Measurements from ENCODE around the gene TAS1R2.
"Not testable (repeated sequence)": the region's sequence is repeated elsewhere in the genome, so short reads cannot be mapped to it uniquely, and the experiment has no call there.

TAS1R2 gene

GRCh38 chr1:18875107-18875795, 15.8 kb upstream of the TAS1R2 start:
- peak; percentile 88 for TF ChIP-seq CTCF (conservative IDR thresholded peaks at IDR 0.05; ENCODE audit: low read depth, low read length)
- no peak overlapping the region for H3K4me3 ChIP-seq (ENCODE audit: low read depth, low read length)
- DNase-seq (ENCODE audit: low read depth), result peak; percentile 94

- TF ChIP-seq CTCF (conservative IDR thresholded peaks at IDR 0.05; ENCODE audit: low read depth, low read length), result no peak
- DNase-seq (ENCODE audit: low read depth), result no peak
- no peak overlapping the region for H3K4me3 ChIP-seq (ENCODE audit: low read depth, low read length)
Observed at GRCh38 chr1:18874600-18874999, 15.1 kb upstream of the TAS1R2 start.

- TF ChIP-seq CTCF (conservative IDR thresholded peaks at IDR 0.05; ENCODE audit: low read depth, low read length), result no peak
- no peak overlapping the region for H3K4me3 ChIP-seq (ENCODE audit: low read depth, low read length)
- no peak for DNase-seq (ENCODE audit: low read depth)
Observed at GRCh38 chr1:18874036-18874435, 14.6 kb upstream of the TAS1R2 start.

- DNase-seq (ENCODE audit: low read depth), result no peak
- TF ChIP-seq CTCF (conservative IDR thresholded peaks at IDR 0.05; ENCODE audit: low read depth, low read length), result no peak
- H3K4me3 ChIP-seq (ENCODE audit: low read depth, low read length), result no peak overlapping the region
Observed at GRCh38 chr1:18872071-18872611, 12.7 kb upstream of the TAS1R2 start.

GRCh38 chr1:18871401-18872070, 12.1 kb upstream of the TAS1R2 start:
- H3K4me3 ChIP-seq (ENCODE audit: low read depth, low read length), result no peak overlapping the region
- DNase-seq (ENCODE audit: low read depth), result no peak
- no peak for TF ChIP-seq CTCF (conservative IDR thresholded peaks at IDR 0.05; ENCODE audit: low read depth, low read length)

GRCh38 chr1:18870957-18871356, 11.5 kb upstream of the TAS1R2 start:
- H3K4me3 ChIP-seq (ENCODE audit: low read depth, low read length), result no peak overlapping the region
- DNase-seq (ENCODE audit: low read depth), result no peak
- no peak for TF ChIP-seq CTCF (conservative IDR thresholded peaks at IDR 0.05; ENCODE audit: low read depth, low read length)

GRCh38 chr1:18870595-18870865, 11.1 kb upstream of the TAS1R2 start:
- not testable (repeated sequence) for DNase-seq (ENCODE audit: low read depth); H3K4me3 ChIP-seq (ENCODE audit: low read depth, low read length)

Data from choroid plexus epithelial cell (primary cell).